Measurements from ENCODE around the gene ESD.

DNA sequence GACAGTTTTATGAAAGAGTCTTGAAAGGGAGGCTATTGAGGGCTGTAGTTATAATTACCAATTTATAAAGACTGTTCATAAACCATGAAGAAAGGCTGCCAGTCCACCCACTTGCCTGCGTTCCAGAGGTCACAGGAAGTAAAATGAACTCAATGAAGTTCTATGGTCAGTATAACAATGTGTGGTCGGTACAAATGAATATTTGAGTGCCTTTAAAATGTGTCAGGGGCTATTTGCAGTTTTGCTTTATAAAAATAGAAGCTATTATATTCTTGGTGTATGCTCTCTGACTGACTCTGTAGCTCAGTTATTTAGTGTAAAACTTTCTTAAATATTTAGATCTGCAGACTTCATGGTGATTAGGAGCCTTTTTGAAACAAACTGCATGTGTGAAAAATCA is 47.0 kb downstream of the ESD start:
- TF ChIP-seq REST (tag by site-specific recombination; IDR thresholded peaks at IDR 0.05) (no peak), GLIS1 (tag by site-specific recombination; IDR thresholded peaks at IDR 0.05) (no peak), ZNF114 (tag by site-specific recombination; IDR thresholded peaks at IDR 0.05) (no peak), CTCF (tag by site-specific recombination; IDR thresholded peaks at IDR 0.05) (no peak), RBAK (tag by site-specific recombination; IDR thresholded peaks at IDR 0.05) (no peak), ZNF658 (tag by site-specific recombination; IDR thresholded peaks at IDR 0.05) (no peak), ZNF747 (tag by site-specific recombination; IDR thresholded peaks at IDR 0.05) (no peak), ZNF174 (tag by site-specific recombination; IDR thresholded peaks at IDR 0.05) (no peak)
- TF ChIP-seq, protein P1, sequence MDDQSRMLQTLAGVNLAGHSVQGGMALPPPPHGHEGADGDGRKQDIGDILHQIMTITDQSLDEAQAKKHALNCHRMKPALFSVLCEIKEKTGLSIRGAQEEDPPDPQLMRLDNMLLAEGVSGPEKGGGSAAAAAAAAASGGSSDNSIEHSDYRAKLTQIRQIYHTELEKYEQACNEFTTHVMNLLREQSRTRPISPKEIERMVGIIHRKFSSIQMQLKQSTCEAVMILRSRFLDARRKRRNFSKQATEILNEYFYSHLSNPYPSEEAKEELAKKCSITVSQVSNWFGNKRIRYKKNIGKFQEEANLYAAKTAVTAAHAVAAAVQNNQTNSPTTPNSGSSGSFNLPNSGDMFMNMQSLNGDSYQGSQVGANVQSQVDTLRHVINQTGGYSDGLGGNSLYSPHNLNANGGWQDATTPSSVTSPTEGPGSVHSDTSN (CRISPR knock-in tag; IDR thresholded peaks at IDR 0.05): no peak
- TF ChIP-seq, protein P2, sequence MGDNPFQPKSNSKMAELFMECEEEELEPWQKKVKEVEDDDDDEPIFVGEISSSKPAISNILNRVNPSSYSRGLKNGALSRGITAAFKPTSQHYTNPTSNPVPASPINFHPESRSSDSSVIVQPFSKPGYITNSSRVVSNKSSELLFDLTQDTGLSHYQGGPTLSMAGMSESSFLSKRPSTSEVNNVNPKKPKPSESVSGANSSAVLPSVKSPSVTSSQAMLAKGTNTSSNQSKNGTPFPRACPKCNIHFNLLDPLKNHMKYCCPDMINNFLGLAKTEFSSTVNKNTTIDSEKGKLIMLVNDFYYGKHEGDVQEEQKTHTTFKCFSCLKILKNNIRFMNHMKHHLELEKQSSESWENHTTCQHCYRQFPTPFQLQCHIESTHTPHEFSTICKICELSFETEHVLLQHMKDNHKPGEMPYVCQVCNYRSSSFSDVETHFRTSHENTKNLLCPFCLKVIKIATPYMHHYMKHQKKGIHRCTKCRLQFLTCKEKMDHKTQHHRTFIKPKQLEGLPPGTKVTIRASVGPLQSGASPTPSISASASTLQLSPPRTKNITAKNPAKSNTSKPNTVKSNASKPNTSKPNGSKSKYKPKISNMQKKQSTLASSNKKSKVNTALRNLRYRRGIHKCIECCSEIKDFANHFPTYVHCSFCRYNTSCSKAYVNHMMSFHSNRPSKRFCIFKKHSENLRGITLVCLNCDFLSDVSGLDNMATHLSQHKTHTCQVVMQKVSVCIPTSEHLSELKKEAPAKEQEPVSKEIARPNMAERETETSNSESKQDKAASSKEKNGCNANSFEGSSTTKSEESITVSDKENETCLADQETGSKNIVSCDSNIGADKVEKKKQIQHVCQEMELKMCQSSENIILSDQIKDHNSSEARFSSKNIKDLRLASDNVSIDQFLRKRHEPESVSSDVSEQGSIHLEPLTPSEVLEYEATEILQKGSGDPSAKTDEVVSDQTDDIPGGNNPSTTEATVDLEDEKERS (tag by site-specific recombination; IDR thresholded peaks at IDR 0.05): no peak

Measured in HEK293 (cell line).